HepG2 (cell line): ENCODE data around the gene POLN. TPM values are rescaled to one million over a fixed set of nuclear protein-coding genes. Genes with fewer than 3 reads are reported as not detected.

Experiments used
- ATF7-NPFF ChIP-seq: sonication (generic); formaldehyde crosslinking; IDR thresholded peaks from 2 replicates; pipeline ENCODE4 v1.8.1; 2023; ENCODE audit warnings: mild to moderate bottlenecking, low read depth, missing genetic modification reagents, moderate library complexity
- BORCS8-MEF2B ChIP-seq: sonication (generic); formaldehyde crosslinking; IDR thresholded peaks from 2 replicates; pipeline ENCODE4 v1.8.0; 2022; ENCODE audit warnings: mild to moderate bottlenecking, missing genetic modification reagents
- FOXK2 ChIP-seq: fragments of 450-650 bp; IDR thresholded peaks from 2 replicates; pipeline ENCODE4 v1.6.1; 2016
- HDAC2 ChIP-seq: sonication (generic); formaldehyde crosslinking; IDR thresholded peaks from 2 replicates; pipeline ENCODE4 v1.4.0; 2020; ENCODE audit warnings: missing genetic modification reagents
- IRX3 ChIP-seq: sonication (generic); formaldehyde crosslinking; IDR thresholded peaks from 2 replicates; pipeline ENCODE4 v1.8.1; 2023; ENCODE audit warnings: mild to moderate bottlenecking, low read depth, missing genetic modification reagents, borderline replicate concordance
- JDP2 ChIP-seq: sonication (generic); formaldehyde crosslinking; IDR thresholded peaks from 2 replicates; pipeline ENCODE4 v1.8.1; 2022; ENCODE audit warnings: missing genetic modification reagents, borderline replicate concordance
- NONO ChIP-seq, 2 experiments: fragments of 450-650 bp in 1 of 2; sonication (generic) in 1 of 2; formaldehyde crosslinking in 1 of 2; IDR thresholded peaks in 1 of 2; conservative IDR thresholded peaks in 1 of 2; 2 replicates each; pipeline versions ENCODE4 v1.6.1 to v1.8.0; 2017 to 2022; ENCODE audit warnings: mild to moderate bottlenecking in 1 of 2, missing genetic modification reagents in 1 of 2, moderate library complexity in 1 of 2
- RFX5 ChIP-seq: IDR thresholded peaks from 2 replicates; pipeline ENCODE4 v1.6.1; 2011; ENCODE audit warnings: low read depth, low read length, improper control_type of control experiment
- SATB2 ChIP-seq: sonication (generic); formaldehyde crosslinking; IDR thresholded peaks from 2 replicates; pipeline ENCODE4 v1.5.0; 2020; ENCODE audit warnings: missing genetic modification reagents
- SCMH1 ChIP-seq: sonication (generic); formaldehyde crosslinking; IDR thresholded peaks from 2 replicates; pipeline ENCODE4 v1.9.0; 2021; ENCODE audit warnings: missing genetic modification reagents, mild to moderate bottlenecking, borderline replicate concordance
- TARDBP ChIP-seq: sonication (generic); formaldehyde crosslinking; IDR thresholded peaks from 2 replicates; pipeline ENCODE4 v1.8.0; 2022; ENCODE audit warnings: mild to moderate bottlenecking, missing genetic modification reagents
- ZIK1 ChIP-seq: sonication (generic); formaldehyde crosslinking; IDR thresholded peaks from 2 replicates; pipeline ENCODE4 v1.5.0; 2020; ENCODE audit warnings: mild to moderate bottlenecking, low read depth, missing genetic modification reagents, borderline replicate concordance
- ZNF296 ChIP-seq: sonication (generic); formaldehyde crosslinking; conservative IDR thresholded peaks from 2 replicates; pipeline ENCODE4 v1.5.0; 2020; ENCODE audit warnings: mild to moderate bottlenecking, missing genetic modification reagents
- ZNF816 ChIP-seq: sonication (generic); formaldehyde crosslinking; IDR thresholded peaks from 2 replicates; pipeline ENCODE4 v1.8.0; 2022; ENCODE audit warnings: missing genetic modification reagents, mild to moderate bottlenecking, borderline replicate concordance
- polyA plus RNA-seq, 8 experiments: library from polyadenylated mRNA; depleted of rRNA in 3 of 8; stranded (reverse) in 7 of 8; unstranded in 1 of 8; fragments of >200 nt; fragmentation: Illumina TruSeq in 4 of 8; extraction: Trizol in 4 of 8; gene quantifications; 2 replicates each; pipeline versions ENCODE4 v1.2.1 to v1.2.3, GENCODE V29; 2011 to 2016; ENCODE audit warnings: low read depth in 4 of 8, missing spikeins in 1 of 8, mixed read lengths in 1 of 8; ENCODE audit not compliant: insufficient read depth in 1 of 8
- total RNA-seq, 5 experiments: library from RNA; depleted of rRNA; stranded (reverse); fragments of >200 nt; fragmentation: Illumina TruSeq; extraction: Trizol; gene quantifications; 2 replicates each; pipeline ENCODE4 v1.2.3, GENCODE V29; 2016; ENCODE audit warnings: low read depth in 1 of 5
- TF ChIP-seq, protein P1 (sequence below): sonication (generic); formaldehyde crosslinking; IDR thresholded peaks from 2 replicates; pipeline ENCODE4 v1.4.0; 2020; ENCODE audit warnings: missing genetic modification reagents, borderline replicate concordance
- TF ChIP-seq, protein P2 (sequence below): sonication (generic); formaldehyde crosslinking; IDR thresholded peaks from 2 replicates; pipeline ENCODE4 v1.4.0; 2020; ENCODE audit warnings: low read depth, missing genetic modification reagents
- TF ChIP-seq, protein P3 (sequence below): sonication (generic); formaldehyde crosslinking; IDR thresholded peaks from 2 replicates; pipeline ENCODE4 v1.4.0; 2020; ENCODE audit warnings: low read depth, mild to moderate bottlenecking, missing genetic modification reagents
- TF ChIP-seq, protein P4 (sequence below): sonication (generic); formaldehyde crosslinking; IDR thresholded peaks from 2 replicates; pipeline ENCODE4 v1.5.0; 2020; ENCODE audit warnings: missing genetic modification reagents

Gene POLN
- total and polyA plus RNA-seq, 2 of the 13 experiments (the other 11 are each of a cell fraction or from before 2014, with no cell fraction given): 0.93 to 1.5 TPM

DNA sequence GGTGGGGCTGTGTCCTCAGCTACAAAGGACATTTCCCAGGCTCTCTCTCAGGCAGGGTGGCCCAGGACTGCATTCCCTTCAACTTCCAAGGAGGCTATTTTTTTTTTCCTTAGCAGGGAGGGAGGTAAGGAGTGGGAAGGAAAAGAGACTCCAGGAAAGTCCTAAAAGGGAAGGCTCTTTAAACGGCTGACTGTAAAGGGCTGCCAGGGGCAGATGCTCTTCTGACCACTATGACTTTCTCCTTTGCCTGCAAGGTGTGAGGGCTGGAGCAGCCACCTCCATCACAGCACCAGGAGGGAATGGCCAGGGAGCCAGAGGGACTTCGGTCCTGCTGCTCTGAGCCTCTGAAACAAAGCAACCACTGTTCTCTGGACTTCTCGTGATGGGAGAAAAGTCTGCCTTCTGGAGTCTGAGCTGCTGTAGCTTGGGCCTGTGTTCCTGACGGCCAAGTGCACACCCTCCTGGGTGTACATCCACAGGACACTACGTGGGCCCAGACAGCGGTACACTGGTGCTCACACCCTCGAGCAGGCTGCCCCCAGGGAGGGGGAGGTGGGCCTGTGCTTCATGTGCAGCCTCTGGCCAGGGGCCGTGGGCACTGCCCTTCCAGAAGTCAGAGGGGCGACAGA, 164.9 kb downstream of the POLN start (continued):
- TF ChIP-seq, protein P1, sequence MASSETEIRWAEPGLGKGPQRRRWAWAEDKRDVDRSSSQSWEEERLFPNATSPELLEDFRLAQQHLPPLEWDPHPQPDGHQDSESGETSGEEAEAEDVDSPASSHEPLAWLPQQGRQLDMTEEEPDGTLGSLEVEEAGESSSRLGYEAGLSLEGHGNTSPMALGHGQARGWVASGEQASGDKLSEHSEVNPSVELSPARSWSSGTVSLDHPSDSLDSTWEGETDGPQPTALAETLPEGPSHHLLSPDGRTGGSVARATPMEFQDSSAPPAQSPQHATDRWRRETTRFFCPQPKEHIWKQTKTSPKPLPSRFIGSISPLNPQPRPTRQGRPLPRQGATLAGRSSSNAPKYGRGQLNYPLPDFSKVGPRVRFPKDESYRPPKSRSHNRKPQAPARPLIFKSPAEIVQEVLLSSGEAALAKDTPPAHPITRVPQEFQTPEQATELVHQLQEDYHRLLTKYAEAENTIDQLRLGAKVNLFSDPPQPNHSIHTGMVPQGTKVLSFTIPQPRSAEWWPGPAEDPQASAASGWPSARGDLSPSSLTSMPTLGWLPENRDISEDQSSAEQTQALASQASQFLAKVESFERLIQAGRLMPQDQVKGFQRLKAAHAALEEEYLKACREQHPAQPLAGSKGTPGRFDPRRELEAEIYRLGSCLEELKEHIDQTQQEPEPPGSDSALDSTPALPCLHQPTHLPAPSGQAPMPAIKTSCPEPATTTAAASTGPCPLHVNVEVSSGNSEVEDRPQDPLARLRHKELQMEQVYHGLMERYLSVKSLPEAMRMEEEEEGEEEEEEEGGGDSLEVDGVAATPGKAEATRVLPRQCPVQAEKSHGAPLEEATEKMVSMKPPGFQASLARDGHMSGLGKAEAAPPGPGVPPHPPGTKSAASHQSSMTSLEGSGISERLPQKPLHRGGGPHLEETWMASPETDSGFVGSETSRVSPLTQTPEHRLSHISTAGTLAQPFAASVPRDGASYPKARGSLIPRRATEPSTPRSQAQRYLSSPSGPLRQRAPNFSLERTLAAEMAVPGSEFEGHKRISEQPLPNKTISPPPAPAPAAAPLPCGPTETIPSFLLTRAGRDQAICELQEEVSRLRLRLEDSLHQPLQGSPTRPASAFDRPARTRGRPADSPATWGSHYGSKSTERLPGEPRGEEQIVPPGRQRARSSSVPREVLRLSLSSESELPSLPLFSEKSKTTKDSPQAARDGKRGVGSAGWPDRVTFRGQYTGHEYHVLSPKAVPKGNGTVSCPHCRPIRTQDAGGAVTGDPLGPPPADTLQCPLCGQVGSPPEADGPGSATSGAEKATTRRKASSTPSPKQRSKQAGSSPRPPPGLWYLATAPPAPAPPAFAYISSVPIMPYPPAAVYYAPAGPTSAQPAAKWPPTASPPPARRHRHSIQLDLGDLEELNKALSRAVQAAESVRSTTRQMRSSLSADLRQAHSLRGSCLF: no peak
- TF ChIP-seq NONO (IDR thresholded peaks at IDR 0.05): no peak
- no peak for TF ChIP-seq NONO (CRISPR knock-in tag; conservative IDR thresholded peaks at IDR 0.05)
- TF ChIP-seq, protein P2, sequence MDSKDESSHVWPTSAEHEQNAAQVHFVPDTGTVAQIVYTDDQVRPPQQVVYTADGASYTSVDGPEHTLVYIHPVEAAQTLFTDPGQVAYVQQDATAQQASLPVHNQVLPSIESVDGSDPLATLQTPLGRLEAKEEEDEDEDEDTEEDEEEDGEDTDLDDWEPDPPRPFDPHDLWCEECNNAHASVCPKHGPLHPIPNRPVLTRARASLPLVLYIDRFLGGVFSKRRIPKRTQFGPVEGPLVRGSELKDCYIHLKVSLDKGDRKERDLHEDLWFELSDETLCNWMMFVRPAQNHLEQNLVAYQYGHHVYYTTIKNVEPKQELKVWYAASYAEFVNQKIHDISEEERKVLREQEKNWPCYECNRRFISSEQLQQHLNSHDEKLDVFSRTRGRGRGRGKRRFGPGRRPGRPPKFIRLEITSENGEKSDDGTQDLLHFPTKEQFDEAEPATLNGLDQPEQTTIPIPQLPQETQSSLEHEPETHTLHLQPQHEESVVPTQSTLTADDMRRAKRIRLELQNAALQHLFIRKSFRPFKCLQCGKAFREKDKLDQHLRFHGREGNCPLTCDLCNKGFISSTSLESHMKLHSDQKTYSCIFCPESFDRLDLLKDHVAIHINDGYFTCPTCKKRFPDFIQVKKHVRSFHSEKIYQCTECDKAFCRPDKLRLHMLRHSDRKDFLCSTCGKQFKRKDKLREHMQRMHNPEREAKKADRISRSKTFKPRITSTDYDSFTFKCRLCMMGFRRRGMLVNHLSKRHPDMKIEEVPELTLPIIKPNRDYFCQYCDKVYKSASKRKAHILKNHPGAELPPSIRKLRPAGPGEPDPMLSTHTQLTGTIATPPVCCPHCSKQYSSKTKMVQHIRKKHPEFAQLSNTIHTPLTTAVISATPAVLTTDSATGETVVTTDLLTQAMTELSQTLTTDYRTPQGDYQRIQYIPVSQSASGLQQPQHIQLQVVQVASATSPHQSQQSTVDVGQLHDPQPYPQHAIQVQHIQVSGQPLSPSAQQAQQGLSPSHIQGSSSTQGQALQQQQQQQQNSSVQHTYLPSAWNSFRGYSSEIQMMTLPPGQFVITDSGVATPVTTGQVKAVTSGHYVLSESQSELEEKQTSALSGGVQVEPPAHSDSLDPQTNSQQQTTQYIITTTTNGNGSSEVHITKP (CRISPR knock-in tag): no peak
- TF ChIP-seq BORCS8-MEF2B: no peak
- TF ChIP-seq SCMH1: no peak
- no peak for TF ChIP-seq JDP2 (CRISPR knock-in tag)
- TF ChIP-seq, protein P3, sequence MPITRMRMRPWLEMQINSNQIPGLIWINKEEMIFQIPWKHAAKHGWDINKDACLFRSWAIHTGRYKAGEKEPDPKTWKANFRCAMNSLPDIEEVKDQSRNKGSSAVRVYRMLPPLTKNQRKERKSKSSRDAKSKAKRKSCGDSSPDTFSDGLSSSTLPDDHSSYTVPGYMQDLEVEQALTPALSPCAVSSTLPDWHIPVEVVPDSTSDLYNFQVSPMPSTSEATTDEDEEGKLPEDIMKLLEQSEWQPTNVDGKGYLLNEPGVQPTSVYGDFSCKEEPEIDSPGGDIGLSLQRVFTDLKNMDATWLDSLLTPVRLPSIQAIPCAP: no peak
- TF ChIP-seq HDAC2: 0 out of 2 replicates have a peak, but pooled peaks have one; percentile 9
- TF ChIP-seq, protein P4, sequence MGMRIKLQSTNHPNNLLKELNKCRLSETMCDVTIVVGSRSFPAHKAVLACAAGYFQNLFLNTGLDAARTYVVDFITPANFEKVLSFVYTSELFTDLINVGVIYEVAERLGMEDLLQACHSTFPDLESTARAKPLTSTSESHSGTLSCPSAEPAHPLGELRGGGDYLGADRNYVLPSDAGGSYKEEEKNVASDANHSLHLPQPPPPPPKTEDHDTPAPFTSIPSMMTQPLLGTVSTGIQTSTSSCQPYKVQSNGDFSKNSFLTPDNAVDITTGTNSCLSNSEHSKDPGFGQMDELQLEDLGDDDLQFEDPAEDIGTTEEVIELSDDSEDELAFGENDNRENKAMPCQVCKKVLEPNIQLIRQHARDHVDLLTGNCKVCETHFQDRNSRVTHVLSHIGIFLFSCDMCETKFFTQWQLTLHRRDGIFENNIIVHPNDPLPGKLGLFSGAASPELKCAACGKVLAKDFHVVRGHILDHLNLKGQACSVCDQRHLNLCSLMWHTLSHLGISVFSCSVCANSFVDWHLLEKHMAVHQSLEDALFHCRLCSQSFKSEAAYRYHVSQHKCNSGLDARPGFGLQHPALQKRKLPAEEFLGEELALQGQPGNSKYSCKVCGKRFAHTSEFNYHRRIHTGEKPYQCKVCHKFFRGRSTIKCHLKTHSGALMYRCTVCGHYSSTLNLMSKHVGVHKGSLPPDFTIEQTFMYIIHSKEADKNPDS (CRISPR knock-in tag): no peak
- TF ChIP-seq SATB2 (CRISPR knock-in tag): no peak
- no peak for TF ChIP-seq ZNF816 (CRISPR knock-in tag)
- no peak for TF ChIP-seq ZNF296 (CRISPR knock-in tag)
- no peak for TF ChIP-seq TARDBP
- no peak for TF ChIP-seq FOXK2
- no peak for TF ChIP-seq ZIK1 (CRISPR knock-in tag)
- no peak for TF ChIP-seq IRX3 (CRISPR knock-in tag)
- TF ChIP-seq RFX5: no peak
- TF ChIP-seq ATF7-NPFF: no peak
